LNCaP clone FGC (cell line): ENCODE measurements around the gene PLXNA2.

Source experiments
- DNase-seq: peaks from one replicate; pipeline ENCODE4 v3.0.0-alpha.2; 2011; ENCODE audit warnings: low read depth
- H3K4me3 ChIP-seq: 2 replicates; pipeline ENCODE4 v1.5.1; 2011; ENCODE audit warnings: mild to moderate bottlenecking, low read depth, low read length, control low read depth
- TF ChIP-seq, protein P1 (sequence below): IDR thresholded peaks from 2 replicates; pipeline ENCODE4 v1.5.1; 2012; ENCODE audit warnings: mild to moderate bottlenecking; ENCODE audit not compliant: control insufficient read depth, insufficient read depth; ENCODE audit errors: extremely low read depth

PLXNA2 gene

DNA sequence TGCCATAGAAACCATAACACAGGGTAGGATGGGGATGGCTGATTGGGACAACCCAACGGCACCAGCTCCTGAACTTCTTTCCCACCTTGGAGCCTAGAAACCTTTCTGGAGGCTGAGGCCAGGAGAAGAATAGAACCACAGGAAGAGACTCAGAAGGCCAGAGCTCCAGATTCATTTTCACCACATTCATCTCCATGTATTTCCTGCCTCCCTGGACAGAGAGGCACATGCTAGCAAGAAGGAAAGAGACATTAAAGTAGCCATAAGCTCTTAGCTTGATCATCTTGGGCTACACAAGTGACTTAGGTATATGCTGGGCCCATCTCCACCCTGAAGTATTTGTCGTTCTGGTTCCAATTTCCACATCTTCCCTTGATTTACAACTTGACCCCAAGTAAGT, 44.1 kb downstream of the PLXNA2 start:
- H3K4me3 ChIP-seq: no peak overlapping the region
- DNase-seq: no peak
- TF ChIP-seq, protein P1, sequence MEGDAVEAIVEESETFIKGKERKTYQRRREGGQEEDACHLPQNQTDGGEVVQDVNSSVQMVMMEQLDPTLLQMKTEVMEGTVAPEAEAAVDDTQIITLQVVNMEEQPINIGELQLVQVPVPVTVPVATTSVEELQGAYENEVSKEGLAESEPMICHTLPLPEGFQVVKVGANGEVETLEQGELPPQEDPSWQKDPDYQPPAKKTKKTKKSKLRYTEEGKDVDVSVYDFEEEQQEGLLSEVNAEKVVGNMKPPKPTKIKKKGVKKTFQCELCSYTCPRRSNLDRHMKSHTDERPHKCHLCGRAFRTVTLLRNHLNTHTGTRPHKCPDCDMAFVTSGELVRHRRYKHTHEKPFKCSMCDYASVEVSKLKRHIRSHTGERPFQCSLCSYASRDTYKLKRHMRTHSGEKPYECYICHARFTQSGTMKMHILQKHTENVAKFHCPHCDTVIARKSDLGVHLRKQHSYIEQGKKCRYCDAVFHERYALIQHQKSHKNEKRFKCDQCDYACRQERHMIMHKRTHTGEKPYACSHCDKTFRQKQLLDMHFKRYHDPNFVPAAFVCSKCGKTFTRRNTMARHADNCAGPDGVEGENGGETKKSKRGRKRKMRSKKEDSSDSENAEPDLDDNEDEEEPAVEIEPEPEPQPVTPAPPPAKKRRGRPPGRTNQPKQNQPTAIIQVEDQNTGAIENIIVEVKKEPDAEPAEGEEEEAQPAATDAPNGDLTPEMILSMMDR: no peak

GRCh38 chr1:208198236-208198635, 45.9 kb downstream of the PLXNA2 start:
- no peak for DNase-seq
- TF ChIP-seq, protein P1: no peak
- no peak overlapping the region for H3K4me3 ChIP-seq

DNA sequence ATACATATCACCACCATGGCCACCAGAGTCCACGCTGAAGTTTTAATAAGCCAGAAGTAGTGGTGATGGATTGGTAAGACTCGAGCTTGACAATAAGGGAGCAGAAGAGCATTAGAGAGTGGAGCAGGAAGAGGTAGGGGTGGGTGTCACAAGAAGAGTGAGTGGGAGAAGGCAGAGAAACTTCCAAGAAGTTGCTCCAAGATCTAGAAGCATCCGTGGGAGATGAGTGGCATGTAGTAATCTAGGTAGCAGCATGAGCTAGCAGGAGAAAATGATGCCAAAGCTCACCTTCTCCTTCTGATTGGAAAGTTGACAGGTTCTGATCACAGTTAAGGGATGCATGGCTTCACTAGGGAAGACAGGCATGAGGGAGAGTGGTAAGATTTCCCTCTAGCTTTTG, 49.2 kb downstream of the PLXNA2 start:
- DNase-seq: no peak
- TF ChIP-seq, protein P1: no peak
- no peak overlapping the region for H3K4me3 ChIP-seq

- DNase-seq: no peak
- TF ChIP-seq, protein P1: no peak
Measured at GRCh38 chr1:208192995-208193394, 51.2 kb downstream of the PLXNA2 start.

GRCh38 chr1:208190784-208191183, 53.4 kb downstream of the PLXNA2 start:
- DNase-seq: no peak
- no peak overlapping the region for H3K4me3 ChIP-seq
- TF ChIP-seq, protein P1: no peak

More at GRCh38 chr1:208192995-208193394, 51.2 kb downstream of the PLXNA2 start:
- no peak overlapping the region for H3K4me3 ChIP-seq

GRCh38 chr1:208189716-208190115, 54.5 kb downstream of the PLXNA2 start:
- TF ChIP-seq, protein P1: no peak
- no peak overlapping the region for H3K4me3 ChIP-seq
- no peak for DNase-seq

- TF ChIP-seq, protein P1: no peak
- H3K4me3 ChIP-seq: no peak overlapping the region
- DNase-seq: no peak
Measured at GRCh38 chr1:208189183-208189582, 55.0 kb downstream of the PLXNA2 start.
